NCI-H1105 (cell line): ENCODE results near the gene MKKS.

Experiments used
- DNase-seq: peaks from one replicate; lab custom pipeline; 2025; lab: John Stamatoyannopoulos, UW

Gene MKKS

GRCh38 chr20:10433623-10434466 is at the start of gene MKKS:
Gene MKKS, minus strand, starts transcription at chr20:10434222. Its CDS starts 20,708 bp downstream, at chr20:10413514.
- peak; percentile 86 for DNase-seq

GRCh38 chr20:10483691-10484090 is 49.7 kb upstream of the MKKS start:
- DNase-seq, result no peak

DNA sequence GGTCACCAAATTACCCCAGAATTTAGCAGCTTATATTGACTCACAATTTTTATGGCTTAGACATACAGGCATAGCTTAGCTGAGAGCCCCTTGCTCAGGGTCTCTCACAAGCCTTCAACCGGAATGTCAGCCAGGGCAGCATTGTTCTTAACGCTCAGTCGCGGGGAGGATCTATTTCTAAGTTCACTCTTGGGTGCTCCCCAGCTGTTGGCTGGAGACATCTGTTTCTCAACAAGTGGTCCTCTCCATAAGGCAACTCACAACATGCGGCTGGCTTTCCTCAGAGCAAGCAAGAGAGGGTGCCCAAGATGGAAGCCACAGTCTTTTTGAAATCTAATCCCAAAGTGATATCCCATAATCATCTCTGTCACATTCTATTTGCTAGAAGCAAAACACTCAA is 47.7 kb upstream of the MKKS start:
- DNase-seq, result no peak

- no peak for DNase-seq
Measured at GRCh38 chr20:10478930-10479329, 44.9 kb upstream of the MKKS start.

DNA sequence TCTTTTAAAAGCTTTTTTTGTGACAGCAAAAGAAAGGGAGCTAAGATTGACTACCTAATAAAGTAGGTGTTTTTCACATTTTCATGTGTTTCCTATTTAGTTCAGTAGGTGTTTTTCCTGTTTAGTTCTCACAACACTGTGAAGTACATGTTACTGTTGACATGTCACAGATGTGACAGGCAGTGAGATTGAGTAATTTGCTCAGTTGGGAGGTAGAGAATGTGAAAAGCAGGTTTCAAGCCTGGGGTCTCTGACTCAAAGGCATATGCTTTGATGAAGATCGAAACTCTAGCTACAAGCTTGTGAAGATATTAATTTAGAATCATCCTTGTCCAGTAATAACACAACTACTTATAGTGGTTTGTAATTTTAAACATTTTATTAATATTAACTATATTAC is 44.2 kb upstream of the MKKS start:
- DNase-seq, result no peak

GRCh38 chr20:10476319-10476724 is 42.3 kb upstream of the MKKS start:
- no peak for DNase-seq

DNA sequence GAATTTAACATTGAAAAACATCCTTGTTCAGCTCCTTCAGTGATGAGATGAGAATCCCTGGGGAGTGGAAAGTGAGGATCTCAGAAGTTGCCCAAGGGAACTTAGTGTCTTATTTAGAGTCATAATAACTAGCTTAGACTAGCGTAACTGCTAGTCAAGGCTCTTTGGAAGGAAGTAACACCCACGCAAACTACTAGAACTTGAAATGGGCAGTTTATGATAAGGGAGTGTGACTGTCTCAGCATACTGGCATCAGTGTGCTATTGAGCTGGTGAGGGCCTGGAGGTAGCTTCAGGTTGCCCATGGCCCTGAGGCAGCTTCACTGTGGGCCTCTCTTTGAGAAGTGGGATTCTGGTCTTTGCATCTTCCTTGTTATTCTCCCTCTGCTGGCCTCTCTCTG is 41.2 kb upstream of the MKKS start:
- DNase-seq, result no peak

- DNase-seq, result no peak
Measured at GRCh38 chr20:10474606-10475184, 40.7 kb upstream of the MKKS start.

GRCh38 chr20:10472871-10473270 is 38.8 kb upstream of the MKKS start:
- no peak for DNase-seq

GRCh38 chr20:10470276-10470675 is 36.3 kb upstream of the MKKS start:
- DNase-seq, result no peak

DNA sequence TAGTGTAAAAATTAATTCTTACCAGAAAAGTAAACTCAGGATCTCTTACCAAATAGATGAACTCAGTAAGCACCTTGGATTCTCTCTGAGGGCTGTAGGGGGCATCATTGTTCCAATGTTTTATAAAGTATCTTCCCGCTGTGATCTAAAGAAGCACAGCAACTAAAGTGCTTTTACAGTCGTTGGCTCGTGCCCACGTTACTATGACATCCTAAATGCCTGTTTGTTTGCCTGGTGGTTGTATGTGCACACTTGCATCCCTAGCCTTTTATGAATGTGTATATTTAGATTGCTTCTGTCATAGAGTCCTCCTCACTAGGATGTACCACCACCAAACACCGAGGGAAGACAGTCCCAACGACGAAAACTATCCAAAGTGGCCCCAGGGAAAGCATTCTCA is 35.6 kb upstream of the MKKS start:
- DNase-seq, result peak; percentile 79

- no peak for DNase-seq
Measured at GRCh38 chr20:10469056-10469455, 35.0 kb upstream of the MKKS start.

DNA sequence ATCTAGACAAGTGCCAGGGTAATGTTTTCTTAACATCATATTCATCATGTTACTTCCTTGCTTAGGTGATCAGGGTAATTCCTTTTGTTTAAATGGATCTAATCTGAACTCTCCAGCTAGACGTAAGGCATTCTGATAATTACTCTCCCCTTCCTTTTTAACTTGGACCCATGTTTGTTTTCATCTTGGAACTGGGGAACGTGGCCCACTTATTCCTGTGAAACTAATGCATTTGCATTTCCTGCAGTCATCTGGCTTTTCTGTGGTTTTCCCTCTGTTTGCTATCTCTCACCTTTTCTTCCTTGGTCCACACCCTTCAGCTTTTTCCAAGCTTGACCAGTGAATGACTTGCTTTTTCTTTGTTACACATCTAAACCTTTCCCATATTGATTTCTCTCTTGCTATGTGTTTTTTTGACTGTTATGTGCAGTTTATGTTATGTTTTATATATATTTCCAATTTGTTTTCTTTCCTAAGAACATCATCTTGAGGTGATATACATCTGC is 34.4 kb upstream of the MKKS start:
- no peak for DNase-seq

DNA sequence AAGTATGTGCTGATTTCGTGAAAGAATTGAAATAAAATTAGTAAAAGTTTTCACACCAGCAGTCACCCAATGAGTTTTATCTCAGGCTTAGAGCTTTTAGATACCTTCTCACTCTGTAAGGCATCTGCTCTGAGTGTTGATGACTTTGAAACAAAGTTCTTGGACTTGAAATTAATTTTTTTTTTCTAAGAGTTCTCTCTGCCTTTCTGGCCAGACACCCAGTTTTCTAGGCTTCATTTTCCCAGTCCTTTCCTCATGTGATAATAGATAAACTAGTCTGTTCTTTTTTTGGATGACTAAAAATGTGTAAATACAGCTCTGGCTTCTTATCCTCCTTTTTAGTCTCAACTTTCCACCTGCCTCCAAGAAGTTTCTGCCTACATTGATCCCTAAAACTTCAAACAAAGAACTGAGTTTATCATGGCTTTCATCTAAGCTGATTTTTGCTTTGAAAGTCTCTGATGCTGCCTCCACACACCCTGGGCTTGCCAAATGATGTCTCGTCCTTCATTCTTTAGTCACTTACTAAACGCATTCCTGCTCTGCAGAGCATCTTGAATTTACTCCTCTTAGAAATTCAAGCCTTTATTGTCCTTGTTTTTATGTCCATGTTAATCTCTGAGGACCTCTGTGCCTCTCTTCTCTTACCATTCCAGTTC is 33.8 kb upstream of the MKKS start:
- DNase-seq, result no peak

DNA sequence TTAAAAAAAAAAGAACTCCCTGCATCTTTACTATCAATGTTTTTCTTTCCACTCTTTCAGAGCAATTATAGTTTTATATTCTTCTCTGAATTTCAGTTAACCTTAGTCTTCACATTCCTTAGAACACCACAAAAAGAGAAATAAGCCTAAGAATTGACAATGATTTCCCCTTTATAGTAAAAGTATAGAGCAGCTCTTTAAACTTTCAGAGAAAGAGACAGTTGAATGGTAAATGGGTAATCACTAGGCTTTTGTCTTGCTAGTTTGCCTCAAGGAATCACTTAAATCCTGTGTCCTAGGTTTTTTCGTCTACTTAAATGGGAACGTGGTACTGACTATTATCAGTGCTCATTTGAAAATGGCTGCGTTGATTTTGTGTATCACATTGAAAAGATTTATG is 32.8 kb upstream of the MKKS start:
- no peak for DNase-seq

- no peak for DNase-seq
Measured at GRCh38 chr20:10466325-10466724, 32.3 kb upstream of the MKKS start.

- DNase-seq, result no peak
Measured at GRCh38 chr20:10465135-10465534, 31.1 kb upstream of the MKKS start.

DNA sequence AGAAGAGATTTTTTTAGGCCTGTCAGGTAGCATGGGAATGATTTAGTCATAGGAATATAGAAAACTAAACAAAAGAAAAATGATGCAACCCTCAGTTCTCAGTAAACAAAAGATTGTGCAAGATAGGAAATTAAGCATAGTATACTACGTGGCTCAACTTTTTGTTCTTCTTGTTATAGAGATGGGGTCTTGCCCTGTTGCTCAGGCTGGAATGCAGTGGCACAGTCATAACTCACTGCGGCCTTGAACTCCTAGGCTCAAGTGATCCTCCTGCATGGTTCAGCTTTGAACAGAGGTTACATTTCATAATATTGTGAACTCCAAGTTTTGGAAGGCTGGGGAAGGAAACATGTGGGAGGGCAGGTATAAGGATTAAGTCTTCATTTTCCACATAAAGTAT is 29.6 kb upstream of the MKKS start:
- DNase-seq, result no peak

- DNase-seq, result no peak
Measured at GRCh38 chr20:10462516-10462915, 28.5 kb upstream of the MKKS start.

GRCh38 chr20:10461495-10461894 is 27.5 kb upstream of the MKKS start:
- no peak for DNase-seq

DNA sequence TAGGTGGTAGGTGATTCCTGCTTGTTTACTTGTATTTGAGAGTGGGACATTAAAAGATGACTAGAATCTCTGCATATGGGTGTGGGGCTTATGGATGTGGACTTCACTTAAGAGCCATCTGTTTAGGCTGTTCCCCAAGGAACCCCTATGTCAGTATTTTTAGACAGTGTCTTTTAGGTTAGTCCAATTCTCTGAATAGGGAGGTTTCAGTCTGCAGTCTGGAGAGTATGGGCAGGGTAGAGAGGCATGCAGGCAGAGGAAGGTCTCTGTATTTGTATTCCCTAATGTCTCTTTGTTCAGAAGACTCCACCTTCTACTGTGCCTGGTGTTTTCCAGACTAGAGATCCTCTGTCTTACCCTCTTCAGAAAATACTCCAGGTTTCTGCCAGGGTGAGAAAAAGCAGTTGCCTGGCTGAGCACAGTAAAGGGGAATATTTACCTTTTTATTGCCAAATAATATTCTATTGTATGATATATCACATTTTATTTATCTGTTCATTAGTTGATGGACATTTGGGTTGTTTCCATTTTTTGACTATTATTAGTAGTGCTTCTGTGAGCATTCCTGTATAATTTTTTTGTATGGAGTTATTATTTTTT is 20.2 kb upstream of the MKKS start:
- DNase-seq, result no peak

- DNase-seq, result no peak
Measured at GRCh38 chr20:10453241-10453640, 19.2 kb upstream of the MKKS start.

- no peak for DNase-seq
Measured at GRCh38 chr20:10449270-10449669, 15.2 kb upstream of the MKKS start.
